Measurements from ENCODE around the gene PPP1R14C.

DNA sequence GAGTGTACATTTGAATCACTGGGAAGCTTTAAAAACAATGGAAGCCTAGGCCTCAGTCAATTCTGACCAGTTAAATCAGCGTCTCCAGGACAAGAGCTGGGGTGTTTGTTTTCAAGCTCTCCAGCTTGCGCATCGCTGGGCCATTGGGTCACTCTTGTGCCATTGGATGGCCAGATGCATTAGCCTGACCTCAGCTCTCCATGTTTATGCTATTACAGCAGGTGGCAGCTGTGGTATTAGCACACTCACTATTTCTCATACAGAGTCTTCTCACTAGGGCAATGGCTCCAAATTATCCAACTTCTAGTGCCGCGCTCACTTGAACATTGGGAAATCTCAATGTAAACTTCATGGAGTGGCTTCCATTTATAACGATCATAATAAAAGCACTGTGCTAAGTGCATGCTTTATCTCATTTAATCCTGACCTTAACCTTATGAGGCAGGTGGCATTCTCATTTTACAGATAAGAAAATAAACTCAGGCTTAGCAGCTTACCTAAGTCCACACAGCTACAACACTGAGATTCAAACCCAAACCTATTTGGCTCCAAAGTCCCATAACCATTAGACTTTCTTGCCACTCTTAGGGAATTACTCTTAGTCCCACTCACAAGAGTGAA lies 108.8 kb downstream of the PPP1R14C start:
- TF ChIP-seq RNF2 (IDR thresholded peaks at IDR 0.05; ENCODE audit: borderline replicate concordance, low read depth) (no peak), TP53 (CRISPR knock-in tag; IDR thresholded peaks at IDR 0.05) (no peak), ZNF302 (CRISPR knock-in tag; IDR thresholded peaks at IDR 0.05) (no peak), POLR2A (IDR thresholded peaks at IDR 0.05; ENCODE audit: low read length) (no peak), HOXA7 (CRISPR knock-in tag; IDR thresholded peaks at IDR 0.05) (no peak), EHMT2 (IDR thresholded peaks at IDR 0.05; ENCODE audit: low read depth) (no peak), CBX8 (IDR thresholded peaks at IDR 0.05) (no peak), JUN (IDR thresholded peaks at IDR 0.05) (no peak), HDAC2 (IDR thresholded peaks at IDR 0.05) (no peak), RCOR1 (IDR thresholded peaks at IDR 0.05; ENCODE audit: low read depth, low read length) (no peak)
- TF ChIP-seq, protein P1, sequence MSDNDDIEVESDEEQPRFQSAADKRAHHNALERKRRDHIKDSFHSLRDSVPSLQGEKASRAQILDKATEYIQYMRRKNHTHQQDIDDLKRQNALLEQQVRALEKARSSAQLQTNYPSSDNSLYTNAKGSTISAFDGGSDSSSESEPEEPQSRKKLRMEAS (IDR thresholded peaks at IDR 0.05), result no peak
- TF ChIP-seq, protein P2, sequence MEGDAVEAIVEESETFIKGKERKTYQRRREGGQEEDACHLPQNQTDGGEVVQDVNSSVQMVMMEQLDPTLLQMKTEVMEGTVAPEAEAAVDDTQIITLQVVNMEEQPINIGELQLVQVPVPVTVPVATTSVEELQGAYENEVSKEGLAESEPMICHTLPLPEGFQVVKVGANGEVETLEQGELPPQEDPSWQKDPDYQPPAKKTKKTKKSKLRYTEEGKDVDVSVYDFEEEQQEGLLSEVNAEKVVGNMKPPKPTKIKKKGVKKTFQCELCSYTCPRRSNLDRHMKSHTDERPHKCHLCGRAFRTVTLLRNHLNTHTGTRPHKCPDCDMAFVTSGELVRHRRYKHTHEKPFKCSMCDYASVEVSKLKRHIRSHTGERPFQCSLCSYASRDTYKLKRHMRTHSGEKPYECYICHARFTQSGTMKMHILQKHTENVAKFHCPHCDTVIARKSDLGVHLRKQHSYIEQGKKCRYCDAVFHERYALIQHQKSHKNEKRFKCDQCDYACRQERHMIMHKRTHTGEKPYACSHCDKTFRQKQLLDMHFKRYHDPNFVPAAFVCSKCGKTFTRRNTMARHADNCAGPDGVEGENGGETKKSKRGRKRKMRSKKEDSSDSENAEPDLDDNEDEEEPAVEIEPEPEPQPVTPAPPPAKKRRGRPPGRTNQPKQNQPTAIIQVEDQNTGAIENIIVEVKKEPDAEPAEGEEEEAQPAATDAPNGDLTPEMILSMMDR (IDR thresholded peaks at IDR 0.05), result no peak
- TF ChIP-seq, protein P3, sequence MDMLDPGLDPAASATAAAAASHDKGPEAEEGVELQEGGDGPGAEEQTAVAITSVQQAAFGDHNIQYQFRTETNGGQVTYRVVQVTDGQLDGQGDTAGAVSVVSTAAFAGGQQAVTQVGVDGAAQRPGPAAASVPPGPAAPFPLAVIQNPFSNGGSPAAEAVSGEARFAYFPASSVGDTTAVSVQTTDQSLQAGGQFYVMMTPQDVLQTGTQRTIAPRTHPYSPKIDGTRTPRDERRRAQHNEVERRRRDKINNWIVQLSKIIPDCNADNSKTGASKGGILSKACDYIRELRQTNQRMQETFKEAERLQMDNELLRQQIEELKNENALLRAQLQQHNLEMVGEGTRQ (IDR thresholded peaks at IDR 0.05), result no peak
- TF ChIP-seq, protein P4, sequence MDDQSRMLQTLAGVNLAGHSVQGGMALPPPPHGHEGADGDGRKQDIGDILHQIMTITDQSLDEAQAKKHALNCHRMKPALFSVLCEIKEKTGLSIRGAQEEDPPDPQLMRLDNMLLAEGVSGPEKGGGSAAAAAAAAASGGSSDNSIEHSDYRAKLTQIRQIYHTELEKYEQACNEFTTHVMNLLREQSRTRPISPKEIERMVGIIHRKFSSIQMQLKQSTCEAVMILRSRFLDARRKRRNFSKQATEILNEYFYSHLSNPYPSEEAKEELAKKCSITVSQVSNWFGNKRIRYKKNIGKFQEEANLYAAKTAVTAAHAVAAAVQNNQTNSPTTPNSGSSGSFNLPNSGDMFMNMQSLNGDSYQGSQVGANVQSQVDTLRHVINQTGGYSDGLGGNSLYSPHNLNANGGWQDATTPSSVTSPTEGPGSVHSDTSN (IDR thresholded peaks at IDR 0.05), result no peak
